Uterus (tissue), 2 donors: ENCODE results near the gene PCBP2.

ENCODE experiments used
- POLR2A ChIP-seq, 2 donors: fragments of 450-650 bp; IDR thresholded peaks; one replicate each; pipeline ENCODE4 v1.6.1; 2016; ENCODE audit warnings: antibody characterized with exemption in 2 of 2, mild to moderate bottlenecking in 1 of 2, moderate library complexity in 1 of 2
- TF ChIP-seq, protein P1 (sequence below), 4 experiments: fragments of 200-600 bp in 2 of 4; fragments of 450-650 bp in 2 of 4; sonication (generic) in 2 of 4; IDR thresholded peaks; one replicate each; pipeline ENCODE4 v1.5.1; 2016 to 2019; ENCODE audit warnings: antibody characterized with exemption in 4 of 4, mild to moderate bottlenecking in 2 of 4, moderate library complexity in 1 of 4

DNA sequence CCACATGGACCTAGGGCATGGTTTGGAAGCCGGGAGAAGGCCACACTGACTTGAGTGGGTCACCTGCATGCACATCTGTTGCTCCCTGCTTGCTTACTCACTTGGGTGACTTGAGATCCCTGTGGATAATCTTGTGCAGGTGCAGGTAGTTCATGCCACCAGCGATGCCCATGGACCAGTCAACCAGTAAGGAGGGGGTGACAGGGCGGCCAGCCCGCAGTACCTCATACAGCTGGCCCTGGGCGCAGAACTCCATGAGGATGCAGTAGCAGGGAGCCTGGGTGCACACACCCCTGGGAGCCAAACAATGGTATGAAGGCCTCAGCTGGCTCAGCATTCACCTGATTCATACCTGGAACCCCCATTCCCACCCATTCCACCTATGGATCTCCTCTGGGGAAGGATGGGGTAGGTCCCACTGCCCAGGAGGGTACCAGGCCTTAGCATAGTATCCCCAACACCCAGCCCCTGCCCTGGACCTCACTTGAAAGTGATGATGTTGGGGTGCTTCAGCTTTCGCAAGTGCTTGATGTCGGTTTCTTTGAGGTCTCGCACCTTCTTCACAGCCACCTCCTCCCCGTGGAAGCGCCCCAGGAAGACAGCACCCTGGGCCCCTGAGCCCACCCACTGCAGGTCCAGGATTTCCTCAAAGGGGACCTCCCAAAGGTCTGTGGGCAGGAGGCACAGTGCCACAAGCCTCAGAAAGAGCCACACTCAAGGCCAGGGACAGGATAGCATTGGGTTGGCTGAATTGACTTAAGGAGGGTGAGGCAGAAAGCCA lies 34.2 kb downstream of the PCBP2 start:
- TF ChIP-seq, protein P1, sequence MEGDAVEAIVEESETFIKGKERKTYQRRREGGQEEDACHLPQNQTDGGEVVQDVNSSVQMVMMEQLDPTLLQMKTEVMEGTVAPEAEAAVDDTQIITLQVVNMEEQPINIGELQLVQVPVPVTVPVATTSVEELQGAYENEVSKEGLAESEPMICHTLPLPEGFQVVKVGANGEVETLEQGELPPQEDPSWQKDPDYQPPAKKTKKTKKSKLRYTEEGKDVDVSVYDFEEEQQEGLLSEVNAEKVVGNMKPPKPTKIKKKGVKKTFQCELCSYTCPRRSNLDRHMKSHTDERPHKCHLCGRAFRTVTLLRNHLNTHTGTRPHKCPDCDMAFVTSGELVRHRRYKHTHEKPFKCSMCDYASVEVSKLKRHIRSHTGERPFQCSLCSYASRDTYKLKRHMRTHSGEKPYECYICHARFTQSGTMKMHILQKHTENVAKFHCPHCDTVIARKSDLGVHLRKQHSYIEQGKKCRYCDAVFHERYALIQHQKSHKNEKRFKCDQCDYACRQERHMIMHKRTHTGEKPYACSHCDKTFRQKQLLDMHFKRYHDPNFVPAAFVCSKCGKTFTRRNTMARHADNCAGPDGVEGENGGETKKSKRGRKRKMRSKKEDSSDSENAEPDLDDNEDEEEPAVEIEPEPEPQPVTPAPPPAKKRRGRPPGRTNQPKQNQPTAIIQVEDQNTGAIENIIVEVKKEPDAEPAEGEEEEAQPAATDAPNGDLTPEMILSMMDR (IDR thresholded peaks at IDR 0.05), result no peak
- TF ChIP-seq POLR2A (IDR thresholded peaks at IDR 0.05), result no peak
